Fibroblast of villous mesenchyme (primary cell): Measurements from ENCODE around the gene RHOBTB1. TPM values are rescaled to one million over a fixed set of nuclear protein-coding genes. Genes with fewer than 3 reads are reported as not detected.

Source experiments
- DNase-seq: peaks from one replicate; pipeline ENCODE4 v3.0.0-alpha.2; 2010; ENCODE audit warnings: low read depth
- H3K4me3 ChIP-seq: 2 replicates; pipeline ENCODE4 v1.5.1; 2011; ENCODE audit warnings: low read depth, mild to moderate bottlenecking, low read length
- total RNA-seq: library from RNA; depleted of rRNA; stranded (reverse); fragments of >200 nt; gene quantifications from 2 replicates; pipeline ENCODE4 v1.2.3, GENCODE V29; 2012
- TF ChIP-seq, protein P1 (sequence below): IDR thresholded peaks from 2 replicates; pipeline ENCODE4 v1.5.1; 2012; ENCODE audit warnings: low read depth, mild to moderate bottlenecking, low read length; ENCODE audit not compliant: insufficient read depth

The RHOBTB1 gene
- total RNA-seq, 1 donor: 26.8 TPM

DNA sequence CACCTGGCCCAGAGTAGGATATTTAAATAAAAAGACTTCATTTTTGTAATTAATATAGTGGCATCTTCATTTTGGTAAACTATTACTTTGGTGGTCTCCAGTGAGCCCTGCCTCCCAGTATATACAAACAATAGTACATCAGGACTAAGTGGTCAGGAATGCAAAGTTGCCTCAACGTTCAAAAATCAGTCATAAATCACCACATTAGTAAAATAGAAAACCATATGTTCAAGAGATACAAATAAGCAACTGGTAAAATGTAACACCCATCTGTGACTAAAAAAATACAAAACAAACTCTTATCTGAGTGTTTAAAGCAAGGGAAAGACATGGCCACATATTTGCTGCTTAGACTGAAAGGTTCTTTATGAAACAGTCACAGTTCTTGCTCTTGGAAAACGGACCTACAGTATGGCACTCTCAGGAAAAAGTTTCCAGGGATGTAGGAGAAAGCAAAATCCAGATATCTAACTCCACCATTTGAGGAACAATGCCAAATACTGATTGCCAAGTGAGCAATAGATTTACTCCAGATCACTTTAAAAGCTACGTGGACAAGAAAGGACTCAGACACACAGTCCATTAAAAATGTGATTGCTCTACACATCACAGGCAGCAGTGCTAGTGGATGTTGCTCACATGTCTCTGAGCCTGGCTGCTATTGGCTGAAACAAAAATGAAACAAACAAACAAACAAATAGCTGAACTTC lies 15.1 kb upstream of the RHOBTB1 start:
- TF ChIP-seq, protein P1, sequence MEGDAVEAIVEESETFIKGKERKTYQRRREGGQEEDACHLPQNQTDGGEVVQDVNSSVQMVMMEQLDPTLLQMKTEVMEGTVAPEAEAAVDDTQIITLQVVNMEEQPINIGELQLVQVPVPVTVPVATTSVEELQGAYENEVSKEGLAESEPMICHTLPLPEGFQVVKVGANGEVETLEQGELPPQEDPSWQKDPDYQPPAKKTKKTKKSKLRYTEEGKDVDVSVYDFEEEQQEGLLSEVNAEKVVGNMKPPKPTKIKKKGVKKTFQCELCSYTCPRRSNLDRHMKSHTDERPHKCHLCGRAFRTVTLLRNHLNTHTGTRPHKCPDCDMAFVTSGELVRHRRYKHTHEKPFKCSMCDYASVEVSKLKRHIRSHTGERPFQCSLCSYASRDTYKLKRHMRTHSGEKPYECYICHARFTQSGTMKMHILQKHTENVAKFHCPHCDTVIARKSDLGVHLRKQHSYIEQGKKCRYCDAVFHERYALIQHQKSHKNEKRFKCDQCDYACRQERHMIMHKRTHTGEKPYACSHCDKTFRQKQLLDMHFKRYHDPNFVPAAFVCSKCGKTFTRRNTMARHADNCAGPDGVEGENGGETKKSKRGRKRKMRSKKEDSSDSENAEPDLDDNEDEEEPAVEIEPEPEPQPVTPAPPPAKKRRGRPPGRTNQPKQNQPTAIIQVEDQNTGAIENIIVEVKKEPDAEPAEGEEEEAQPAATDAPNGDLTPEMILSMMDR: no peak
- DNase-seq: peak; percentile 66
- no peak overlapping the region for H3K4me3 ChIP-seq

DNA sequence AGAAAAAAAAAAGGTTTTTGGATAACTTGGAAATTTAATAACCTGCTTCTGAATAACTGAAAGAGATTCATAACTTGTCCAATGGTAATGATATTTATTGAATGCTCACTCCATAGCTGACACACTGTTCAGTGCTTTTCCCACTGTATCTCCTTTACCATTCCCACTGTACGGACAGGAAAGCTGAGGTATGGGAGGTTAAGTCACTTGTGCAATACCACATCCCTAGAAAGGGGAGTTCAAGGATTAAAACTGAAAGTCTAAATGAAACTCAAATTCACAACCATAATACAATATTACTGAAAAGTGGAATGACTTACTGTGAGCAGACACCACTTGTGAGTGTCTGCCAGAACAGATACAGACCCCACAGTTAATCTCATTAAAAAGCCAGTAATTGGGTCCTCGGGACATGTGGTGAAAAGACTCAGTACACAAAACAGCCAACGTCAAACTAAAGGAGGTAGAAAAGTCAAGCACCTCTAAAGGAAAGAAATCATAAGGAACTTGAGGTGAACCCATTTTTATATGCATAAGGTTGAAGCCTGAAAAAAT lies 13.8 kb upstream of the RHOBTB1 start:
- H3K4me3 ChIP-seq: no peak overlapping the region

DNA sequence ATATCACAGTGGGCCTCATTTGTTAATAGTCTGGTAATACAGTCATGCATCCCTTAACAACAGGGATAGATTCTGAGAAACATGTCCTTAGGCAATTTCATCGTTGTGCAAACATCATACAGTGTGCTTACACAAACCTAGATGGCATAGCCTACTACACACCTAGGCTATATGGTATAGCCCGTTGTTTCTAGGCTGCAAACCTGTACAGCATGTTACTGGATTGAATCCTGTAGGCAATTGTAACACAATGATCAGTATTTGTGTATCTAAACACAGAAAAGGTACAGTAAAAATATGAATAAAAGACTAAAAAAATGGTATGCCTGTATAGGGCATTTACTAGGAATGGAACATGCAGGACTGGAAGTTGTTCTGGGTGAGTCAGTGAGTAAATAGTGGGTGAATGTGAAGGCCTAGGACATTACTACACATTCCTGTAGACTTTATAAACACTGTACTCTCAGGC lies 12.0 kb upstream of the RHOBTB1 start:
- TF ChIP-seq, protein P1: no peak
- DNase-seq: peak; percentile 61
- no peak overlapping the region for H3K4me3 ChIP-seq

More for the DNA sequence above, 13.8 kb upstream of the RHOBTB1 start:
- TF ChIP-seq, protein P1: no peak
- no peak for DNase-seq

DNA sequence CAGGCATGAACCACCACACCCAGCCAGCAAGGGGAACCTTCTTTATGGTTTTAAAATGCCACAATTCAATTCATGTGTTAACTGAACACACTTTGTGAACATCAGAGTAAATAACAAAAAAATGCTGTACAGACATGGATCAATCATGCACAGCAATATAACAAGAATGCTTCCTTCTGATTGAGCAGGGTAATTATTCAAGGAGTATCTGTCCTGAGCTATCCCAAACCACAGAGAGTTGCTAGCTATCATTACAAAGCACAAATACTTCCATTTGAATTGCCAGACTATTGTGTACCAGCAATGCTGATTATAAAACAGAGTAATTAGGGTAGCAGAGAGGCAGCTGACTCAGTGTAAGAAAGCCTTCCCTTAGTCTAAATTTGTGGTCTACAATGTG lies 11.3 kb upstream of the RHOBTB1 start:
- TF ChIP-seq, protein P1: no peak
- no peak for DNase-seq
- no peak overlapping the region for H3K4me3 ChIP-seq

DNA sequence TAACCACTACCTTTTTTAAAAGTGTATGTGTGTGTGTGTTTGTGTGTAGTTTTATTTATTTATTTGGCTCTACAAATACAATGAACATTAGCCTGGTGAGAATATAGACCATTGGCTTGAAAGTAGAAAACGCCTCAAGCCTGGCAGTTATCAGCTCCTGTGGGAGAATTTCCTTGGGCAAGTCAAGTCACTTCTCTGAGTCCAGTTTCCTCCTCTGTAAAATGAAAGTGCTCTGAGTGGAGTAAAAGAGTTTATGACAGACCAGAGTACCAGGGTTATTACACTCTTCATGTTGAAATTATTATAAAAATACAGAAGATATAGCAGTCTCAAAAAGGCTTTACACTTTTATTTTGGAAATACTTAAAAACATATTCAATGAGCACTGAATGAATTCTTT lies 10.1 kb upstream of the RHOBTB1 start:
- TF ChIP-seq, protein P1: no peak
- no peak overlapping the region for H3K4me3 ChIP-seq
- no peak for DNase-seq

DNA sequence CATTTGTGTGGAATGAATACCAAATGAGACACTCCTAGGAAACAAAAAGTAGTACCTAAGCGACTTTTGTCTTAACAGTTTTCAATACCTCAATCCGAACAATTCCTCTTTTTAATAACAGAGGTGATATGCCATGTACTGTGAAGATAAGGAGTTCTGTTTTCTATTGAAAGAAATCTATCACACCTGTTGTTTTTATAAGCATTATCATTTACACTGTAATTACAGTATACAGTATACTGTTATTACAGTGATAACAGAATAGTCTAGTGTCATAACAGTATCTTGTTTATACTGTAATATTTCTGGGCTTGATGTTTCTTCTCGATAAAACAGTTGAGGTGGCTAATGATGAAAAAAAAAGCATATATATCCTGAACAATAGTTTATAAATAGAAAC lies 9.4 kb upstream of the RHOBTB1 start:
- no peak overlapping the region for H3K4me3 ChIP-seq
- TF ChIP-seq, protein P1: no peak
- no peak for DNase-seq

DNA sequence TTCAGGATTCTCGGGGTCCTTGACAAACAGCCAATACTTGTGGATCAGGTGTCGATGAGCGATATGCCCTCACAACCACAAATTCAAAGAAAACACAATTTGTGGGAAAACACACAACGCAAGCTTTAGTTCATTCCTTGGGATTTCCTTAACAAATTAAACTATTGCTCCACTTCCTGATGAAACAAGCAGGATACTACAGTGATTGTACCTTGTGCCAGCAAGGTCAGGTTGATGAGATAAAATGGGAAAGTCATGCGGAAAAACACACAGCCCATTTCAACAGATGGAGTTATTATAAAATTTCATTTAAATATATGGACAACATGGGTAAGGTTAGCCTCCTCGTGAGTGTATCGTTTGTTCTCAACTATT lies 8.8 kb upstream of the RHOBTB1 start:
- TF ChIP-seq, protein P1: no peak
- no peak for DNase-seq

More for the DNA sequence above, 8.8 kb upstream of the RHOBTB1 start:
- H3K4me3 ChIP-seq: no peak overlapping the region
